CD4-positive, alpha-beta T cell treated with Interleukin-12 subunit alpha and Interleukin-12 subunit beta, for 1 hour (primary cell): ENCODE measurements around the gene ZSWIM3.
"Not testable (repeated sequence)": the region's sequence is repeated elsewhere in the genome, so short reads cannot be mapped to it uniquely, and the experiment has no call there.

Experiments used
- DNase-seq: peaks from one replicate; pipeline ENCODE4 v3.0.0-alpha.2; 2020

Gene ZSWIM3

DNA sequence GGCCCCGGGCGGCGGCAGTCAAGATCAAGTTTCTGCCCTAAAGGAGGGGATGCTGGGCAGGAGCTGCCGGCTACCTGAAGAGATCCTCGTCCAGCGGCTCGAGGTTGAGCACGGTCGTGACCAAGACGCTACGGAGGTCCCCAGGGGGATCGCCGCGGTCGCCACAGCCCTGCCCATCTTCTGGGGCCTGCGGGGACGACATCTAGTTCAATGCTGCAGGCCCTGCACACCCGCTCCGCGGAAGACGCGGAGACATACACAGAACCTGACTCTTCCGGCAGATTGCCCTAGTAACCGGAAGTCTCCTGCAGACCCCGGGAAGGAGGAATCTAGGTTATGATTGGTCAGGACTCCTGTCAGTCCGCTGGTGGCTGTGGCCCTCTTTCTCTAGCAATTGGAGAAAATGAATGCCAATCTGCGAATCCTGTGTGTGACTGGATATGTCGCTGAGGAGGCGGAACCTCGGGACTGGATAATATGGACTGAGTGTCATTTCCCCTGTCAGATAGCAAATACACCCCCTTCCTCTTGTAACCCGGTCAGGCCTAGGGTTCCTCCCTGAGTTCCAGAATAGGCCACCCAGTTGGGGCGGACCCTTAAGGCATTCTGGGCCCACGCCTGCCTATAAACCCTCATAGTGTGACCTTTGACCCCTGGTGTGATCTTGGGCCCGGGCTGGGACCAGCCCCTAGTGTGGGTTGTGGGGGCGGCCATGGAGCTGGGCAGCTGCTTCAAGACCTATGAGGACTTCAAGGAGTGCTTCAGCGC lies at the start of gene ZSWIM3, which contains the start of gene ACOT8:
Gene ZSWIM3, plus strand, starts transcription at position 501 of the 768 bp plus-strand sequence. Its CDS starts 212 bp downstream, at position 713.
Gene ACOT8, minus strand, starts transcription at position 279 of the 768 bp plus-strand sequence. Its CDS starts 77 bp downstream, at position 202.
- peak; percentile 100 for DNase-seq

DNA sequence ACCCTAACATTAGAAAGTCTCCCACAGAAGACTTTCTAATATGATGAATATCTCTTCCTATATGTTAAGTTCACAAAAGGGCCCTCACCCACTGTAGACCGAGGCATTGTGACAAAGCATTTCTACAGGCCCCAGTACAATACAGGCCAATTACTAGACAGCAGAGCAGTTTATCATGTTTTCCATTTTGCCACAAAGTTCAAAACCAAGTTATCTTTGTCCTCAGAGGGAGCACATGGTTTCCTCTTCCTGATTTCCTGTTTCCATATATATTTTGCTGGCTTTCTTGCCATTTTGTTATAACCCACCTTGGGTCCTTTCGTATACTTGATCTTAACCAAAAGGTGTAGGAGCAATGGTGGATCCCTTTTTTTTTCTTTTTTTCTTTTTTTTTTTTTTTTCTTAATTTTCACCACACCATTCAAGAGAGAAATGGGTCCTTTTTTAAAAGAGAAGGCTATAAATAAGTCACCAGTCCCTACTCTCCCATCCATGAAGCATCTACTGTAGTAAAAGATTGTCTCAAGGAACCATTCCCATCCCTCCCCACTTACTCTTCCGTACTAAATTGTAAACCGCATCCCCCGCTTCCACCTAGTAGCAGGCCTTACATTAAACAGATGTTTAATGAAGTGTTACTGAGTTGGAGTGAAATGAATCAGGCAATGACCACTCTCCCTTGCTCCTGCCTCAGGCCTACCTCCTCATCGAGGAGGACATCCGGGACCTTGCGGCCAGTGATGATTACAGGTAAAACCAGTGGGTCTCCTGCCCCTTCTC lies 47.0 kb upstream of the ZSWIM3 start:
- DNase-seq = no peak

DNA sequence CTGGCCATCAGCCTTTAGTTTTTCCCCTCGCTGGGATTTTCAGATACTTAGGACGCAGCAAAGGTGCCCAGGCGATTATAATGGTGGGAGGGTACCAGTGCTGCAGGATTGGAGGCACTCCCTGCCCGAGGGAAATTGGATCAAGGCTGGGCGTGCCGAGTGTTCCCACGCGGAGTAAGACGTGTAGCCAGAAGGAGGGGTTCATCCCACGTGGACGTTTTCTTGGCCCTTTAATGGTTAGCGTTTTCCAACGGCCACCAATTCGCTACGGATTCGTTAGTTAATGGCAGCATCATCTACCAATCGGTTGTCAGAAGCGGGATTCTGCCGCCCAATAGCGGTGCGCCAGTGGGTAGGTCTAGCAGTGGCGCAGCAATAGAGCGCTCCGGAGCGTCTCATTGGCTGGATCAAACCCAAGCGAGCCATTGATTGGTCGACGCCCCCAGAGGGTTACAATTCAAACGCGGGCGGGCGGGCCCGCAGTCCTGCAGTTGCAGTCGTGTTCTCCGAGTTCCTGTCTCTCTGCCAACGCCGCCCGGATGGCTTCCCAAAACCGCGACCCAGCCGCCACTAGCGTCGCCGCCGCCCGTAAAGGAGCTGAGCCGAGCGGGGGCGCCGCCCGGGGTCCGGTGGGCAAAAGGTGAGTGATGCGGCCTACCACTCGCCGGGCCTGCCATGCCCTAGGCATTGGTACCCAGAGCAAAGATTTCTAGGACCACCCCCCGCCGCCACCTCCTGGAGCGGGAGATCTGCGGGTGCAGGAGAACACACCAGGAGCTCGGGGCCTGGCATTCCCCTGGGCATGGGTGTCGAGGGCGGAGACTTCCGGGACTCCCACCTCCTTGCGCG lies 45.0 kb upstream of the ZSWIM3 start, which contains the start of gene UBE2C:
Gene UBE2C, plus strand, starts transcription at position 488 of the 849 bp plus-strand sequence. Its CDS starts 52 bp downstream, at position 540.
- DNase-seq = peak; percentile 97

GRCh38 chr20:45813006-45813340 lies 44.4 kb upstream of the ZSWIM3 start:
- no peak for DNase-seq

DNA sequence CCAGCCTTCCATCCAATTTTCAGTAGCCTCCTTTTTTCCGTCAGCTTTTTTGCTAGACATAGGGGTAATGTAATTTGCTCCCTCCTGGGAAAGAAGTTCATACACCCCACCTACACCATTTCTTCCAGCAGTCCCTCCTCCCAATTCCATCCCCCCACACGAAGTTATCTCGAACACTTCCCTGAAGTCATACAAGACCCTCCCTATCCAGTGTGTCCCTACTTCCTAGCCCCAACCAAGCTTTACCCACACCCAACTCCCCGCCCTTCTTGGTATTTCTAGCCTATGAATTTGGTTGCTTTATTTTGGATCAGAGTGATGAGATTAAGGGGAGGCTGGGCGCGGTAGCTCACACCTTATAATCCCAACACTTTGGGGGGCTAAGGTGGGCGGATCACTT lies 43.9 kb upstream of the ZSWIM3 start:
- no peak for DNase-seq

- DNase-seq = no peak
Observed at GRCh38 chr20:45814314-45814713, 43.1 kb upstream of the ZSWIM3 start.

DNA sequence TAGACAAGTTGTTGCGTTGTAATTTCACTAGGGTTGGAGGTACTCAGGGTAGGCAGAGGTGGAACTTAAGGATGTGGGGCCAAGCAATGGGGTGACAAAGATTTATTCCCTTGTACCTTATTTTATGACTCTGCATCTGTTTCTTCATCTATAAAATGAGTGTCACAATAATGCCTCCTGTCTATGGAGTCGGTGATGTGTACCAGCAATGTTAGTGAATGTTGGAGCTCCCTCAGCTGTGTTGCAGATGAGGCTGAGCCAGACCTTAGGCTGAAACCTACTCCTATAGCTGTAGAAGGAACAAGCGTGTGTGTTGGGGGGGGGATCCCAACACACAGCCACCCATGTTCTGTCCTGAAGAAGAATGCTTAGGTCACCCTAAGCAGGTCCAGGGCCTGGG lies 40.5 kb upstream of the ZSWIM3 start:
- no peak for DNase-seq

DNA sequence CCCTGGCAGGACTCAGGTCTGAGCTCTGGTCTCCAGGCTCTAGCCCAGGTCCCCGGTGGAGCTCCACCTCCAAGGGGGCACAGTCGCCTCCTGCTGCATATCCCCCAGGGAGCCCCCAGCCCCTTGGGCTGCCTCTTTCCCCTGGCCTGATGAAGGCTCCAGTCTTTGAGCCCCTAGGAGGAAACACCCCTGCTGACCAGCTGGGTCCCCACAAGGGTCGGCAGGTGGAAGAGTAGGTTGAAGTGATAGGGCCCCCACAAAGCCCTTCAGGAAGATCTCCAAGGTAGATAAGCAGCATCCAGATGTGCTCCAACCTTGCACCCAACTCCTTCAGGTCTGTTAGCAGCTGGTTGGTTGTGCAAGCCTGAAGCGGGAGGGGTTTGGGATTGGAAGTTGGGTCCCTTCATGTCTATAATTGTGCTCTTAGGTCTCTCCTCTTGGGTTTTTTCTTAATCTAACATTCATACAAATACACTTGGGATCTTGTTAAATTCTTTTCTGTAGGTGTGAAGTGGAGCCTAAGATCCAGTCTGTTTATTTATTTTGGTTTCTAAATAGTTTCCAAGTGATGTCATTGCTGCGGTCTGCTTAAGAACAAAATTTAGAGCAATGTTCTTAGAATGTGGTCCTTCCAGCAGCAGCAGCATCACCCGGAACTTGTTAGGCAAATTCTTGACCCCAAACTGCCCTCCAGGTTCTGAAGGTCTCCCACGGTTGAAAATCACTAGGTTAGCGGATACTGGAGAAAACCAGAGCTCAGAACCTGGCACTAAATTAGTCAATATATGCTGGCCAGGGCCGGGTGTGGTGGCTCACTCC lies 39.8 kb upstream of the ZSWIM3 start:
- no peak for DNase-seq

DNA sequence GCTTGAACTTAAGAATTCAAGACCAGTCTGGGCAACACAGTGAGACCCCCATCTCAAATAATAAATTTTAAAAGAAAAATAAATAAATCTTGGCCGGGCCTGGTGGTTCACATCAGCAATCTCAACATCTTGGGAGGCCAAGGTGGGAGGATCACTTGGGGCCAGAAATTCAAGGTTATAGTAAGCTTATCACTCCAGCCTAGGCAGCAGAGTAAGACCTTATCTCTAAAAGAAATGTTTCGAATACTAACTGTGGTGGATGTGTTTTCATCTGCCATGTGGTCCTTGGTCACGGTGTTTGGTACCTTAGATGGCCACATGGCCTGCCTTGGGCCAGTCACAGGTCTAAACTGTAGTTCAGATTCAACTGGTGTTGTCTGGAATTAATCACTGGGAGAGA lies 39.2 kb upstream of the ZSWIM3 start:
- no peak for DNase-seq

- DNase-seq = no peak
Observed at GRCh38 chr20:45819466-45819865, 37.9 kb upstream of the ZSWIM3 start.

GRCh38 chr20:45821947-45822346 lies 35.5 kb upstream of the ZSWIM3 start:
- DNase-seq = no peak

DNA sequence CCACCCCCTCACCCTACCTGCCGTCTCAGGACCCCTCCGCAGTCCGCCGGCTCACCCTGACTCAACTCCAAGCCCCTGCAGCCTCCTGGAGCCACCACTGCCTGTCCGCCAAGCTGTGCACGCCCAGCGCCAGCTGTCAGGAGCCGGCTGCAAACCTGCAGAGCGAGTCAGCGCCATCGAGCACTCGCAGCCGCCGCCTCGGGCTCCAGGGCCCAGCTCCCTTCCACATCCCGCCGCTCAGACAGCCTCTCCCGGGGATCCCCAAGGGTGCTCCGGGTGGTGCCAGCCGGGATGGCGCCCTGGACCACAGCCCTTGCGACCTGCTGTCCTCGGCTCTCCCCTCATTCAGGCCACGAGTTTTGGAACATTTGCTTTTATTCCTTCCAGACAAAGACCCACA lies 34.6 kb upstream of the ZSWIM3 start:
- DNase-seq = no peak

GRCh38 chr20:45823949-45824835 lies 33.2 kb upstream of the ZSWIM3 start:
- peak; percentile 56 for DNase-seq

GRCh38 chr20:45826381-45827019 lies 30.9 kb upstream of the ZSWIM3 start:
- DNase-seq = no peak

GRCh38 chr20:45827030-45827652 lies 30.3 kb upstream of the ZSWIM3 start, which contains the start of gene TNNC2:
Gene TNNC2, minus strand, starts transcription at chr20:45827312. Its CDS starts 64 bp downstream, at chr20:45827248.
- DNase-seq = no peak

DNA sequence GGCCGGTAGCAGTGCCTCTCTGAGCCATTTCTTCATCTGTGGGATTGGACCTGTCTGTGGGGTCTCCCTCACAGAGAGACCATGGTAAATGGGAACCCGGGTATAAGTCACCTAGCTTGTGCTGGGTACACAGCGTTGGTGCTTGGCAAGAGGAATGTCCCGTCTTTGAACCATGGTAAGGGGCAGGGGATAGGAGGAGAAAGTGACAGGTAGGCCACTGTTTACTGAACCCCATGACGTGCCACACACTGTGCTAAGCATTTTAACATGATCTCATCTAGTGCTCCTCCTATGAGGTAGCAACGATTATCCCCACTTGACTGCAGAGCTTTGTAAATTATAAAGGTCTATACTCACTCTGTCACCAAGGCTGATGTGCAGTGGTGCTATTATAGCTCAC lies 29.7 kb upstream of the ZSWIM3 start:
- no peak for DNase-seq

DNA sequence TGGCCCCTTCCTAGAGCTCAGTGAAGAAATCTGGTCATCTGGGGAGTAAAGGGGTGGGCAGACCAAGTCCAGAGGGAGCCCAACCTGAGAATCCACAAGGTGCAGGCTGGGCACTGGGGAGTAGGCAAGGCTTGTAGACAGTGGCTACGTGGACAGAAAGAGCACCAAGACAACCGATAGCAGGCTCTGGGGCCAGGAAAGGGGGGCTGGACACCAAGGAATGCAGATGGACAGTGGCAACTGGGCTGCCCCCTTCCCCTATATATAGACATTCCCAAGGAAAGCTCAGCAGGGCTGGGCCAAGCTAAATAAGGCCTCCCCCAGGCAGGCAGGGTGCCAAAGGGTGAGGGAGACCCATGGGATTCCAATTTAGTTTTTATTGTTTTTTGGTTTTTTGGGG lies 28.8 kb upstream of the ZSWIM3 start:
- no peak for DNase-seq

- not testable (repeated sequence) for DNase-seq
Observed at GRCh38 chr20:45829673-45830106, 27.7 kb upstream of the ZSWIM3 start.

DNA sequence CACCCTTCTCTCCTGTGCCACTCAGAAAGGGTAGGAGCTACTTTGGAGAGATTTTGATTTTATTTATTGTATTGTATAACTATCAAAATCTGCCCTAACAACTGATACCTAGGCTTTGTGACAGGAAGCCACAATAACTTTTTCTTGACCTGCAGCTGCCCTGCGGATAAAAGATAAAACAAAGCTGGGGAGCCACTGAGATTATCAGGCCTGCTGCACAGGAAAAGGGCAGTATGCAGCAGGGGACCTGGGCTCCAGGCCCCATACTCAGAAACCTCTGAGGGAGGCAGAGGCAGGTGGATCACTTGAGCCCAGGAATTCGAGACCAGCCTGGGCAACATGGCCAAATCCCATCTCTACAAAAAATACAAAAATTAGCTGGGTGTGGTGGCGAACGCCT lies 24.8 kb upstream of the ZSWIM3 start:
- no peak for DNase-seq
